Medulla oblongata (tissue), 1 donor: ENCODE data around the gene AP5M1.
"Not testable (repeated sequence)": the region's sequence is repeated elsewhere in the genome, so short reads cannot be mapped to it uniquely, and the experiment has no call there.

ENCODE experiments used
- DNase-seq: peaks from one replicate; pipeline ENCODE4 v3.0.0-alpha.2; 2015; ENCODE audit errors: extremely low spot score

AP5M1 gene

DNA sequence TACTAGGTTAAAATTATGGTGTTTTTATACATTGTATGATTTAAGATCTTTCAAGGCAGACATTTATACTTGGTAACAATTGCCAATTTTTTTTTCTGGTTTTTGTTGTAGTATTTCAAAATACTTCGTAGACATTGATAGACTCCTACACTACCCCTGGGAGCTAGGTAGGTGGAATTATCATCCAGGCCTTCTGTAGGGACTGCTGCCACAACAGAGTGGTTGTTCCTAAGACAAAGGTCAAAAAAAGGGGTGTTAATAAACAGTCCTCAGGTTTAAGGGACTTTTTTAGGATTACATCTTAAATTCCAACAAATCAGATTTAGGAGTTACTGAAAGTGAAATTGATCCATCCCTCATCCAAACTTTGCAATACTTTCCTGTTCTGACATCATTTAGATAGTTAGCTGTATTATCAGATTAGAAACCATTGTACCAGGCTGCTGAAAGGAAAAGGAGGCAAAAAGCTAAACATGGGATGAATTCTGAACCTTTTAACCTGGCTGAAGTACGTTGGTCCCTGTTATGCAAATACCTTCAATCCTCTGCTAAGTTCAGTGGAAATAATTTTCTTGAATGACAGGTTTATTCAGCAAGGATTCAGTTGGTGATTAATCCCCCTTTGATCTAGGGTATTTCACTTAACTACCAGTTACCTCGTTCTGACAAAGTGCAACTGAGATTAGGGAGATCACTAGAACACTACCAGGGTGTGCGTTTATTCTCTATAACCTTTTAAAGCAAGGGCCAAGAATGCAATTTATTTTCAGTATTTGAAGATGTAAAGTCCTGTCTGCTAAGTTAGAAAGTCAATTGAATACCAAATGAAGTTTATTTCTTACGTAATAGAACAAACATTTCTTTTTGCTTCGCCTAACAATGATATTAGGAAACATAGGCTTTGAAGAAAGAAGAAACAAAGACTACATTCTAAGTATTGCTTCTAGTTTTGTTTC, 23.2 kb downstream of the AP5M1 start:
- DNase-seq, result no peak

DNA sequence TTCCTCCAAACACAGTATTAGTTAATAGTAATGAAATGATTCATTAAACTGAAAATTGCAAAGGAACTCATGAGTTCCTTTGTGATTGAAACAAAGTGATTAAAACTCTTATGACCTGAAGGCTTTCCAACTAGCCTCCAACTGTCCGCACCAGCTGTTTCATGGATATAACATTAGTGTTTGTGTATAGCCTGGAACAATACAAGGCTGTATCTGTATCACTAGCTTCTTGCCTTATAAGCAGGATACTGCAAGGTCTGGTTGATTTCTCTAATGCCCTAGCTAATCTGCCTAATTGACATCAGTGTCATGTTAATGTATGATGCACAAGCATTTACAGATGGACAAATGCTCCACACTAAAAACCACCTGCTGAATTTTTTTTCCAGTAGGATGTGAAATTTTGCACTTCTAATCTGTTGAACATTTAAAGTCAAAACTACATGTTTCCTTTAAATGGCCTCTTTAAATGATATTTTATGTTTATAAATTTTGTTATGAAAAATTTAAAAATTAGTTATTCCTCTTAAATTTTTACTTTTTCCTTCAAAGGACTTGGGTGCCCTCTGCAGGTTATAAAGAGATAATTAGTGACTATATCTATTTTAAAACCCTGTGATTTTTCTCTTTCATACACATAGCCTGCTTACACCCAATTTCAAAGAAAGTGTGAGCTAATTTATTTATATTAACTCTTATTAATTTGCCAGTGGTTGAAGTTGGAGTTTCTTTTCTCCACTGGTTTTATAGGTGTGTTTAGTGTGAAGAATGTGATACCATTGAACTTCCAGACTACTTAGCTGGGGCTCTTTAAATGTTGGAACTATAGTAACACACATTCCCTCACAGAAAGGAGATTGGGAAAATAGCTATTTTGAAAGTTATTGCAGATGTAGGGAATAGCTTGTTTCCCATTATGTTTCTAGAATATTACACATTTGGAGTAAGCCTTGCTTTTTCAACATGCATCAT, 25.4 kb downstream of the AP5M1 start:
- no peak for DNase-seq

DNA sequence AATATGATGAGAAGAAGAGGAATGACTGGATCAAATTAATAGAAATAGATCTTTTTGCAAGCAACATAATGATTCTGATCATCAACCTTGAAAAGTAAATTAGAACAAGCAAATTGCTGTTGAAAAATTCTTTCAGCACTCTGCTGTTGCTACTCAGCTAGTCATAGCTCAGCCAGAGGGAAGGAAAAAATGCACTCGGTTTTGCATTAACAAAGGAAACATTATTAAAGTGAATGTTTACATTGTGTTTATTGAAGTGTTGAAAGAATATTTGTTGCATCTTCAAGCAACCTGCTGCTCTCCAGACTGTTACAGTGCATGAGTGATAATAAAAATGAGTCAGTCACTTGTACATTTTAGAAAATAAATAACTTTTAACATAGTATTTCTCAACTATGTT, 26.5 kb downstream of the AP5M1 start:
- DNase-seq, result no peak

DNA sequence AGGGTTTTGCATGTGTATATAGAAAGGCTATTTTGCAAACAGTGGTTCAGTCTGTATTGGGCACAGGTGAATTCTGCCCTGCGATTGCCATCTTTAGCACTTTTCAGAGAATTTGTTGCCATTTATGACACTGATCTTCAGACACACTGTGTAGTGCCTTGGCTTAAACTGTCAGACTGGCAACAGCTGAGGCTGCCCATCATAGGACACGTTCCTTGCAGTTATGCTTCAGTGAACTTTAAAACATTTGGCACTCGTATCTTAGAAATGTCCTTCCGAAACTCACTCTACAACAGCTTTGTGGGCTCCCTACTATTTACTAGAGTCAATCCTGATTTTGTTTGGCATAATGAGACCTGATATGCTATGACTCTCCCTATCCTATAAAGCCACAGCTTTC, 29.1 kb downstream of the AP5M1 start:
- no peak for DNase-seq

DNA sequence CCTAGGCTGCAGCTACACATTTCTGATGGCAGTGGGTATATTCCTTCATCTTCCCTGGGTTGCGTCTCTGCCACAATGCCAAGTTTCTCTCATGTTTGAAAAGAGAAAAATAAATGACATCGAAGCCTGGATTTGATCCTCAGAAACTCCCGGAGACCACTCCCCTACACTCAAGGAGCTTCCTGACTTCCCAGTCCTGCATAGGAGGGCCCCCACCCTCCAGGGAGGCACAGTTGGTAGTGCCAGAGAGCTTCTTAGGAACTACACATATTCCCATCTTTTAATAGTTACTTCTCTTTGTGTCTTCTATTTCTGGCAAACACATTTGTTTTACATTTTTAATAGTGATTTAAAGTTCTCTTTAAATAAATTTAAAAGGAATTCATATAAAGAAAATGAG, 30.7 kb downstream of the AP5M1 start:
- DNase-seq, result no peak

DNA sequence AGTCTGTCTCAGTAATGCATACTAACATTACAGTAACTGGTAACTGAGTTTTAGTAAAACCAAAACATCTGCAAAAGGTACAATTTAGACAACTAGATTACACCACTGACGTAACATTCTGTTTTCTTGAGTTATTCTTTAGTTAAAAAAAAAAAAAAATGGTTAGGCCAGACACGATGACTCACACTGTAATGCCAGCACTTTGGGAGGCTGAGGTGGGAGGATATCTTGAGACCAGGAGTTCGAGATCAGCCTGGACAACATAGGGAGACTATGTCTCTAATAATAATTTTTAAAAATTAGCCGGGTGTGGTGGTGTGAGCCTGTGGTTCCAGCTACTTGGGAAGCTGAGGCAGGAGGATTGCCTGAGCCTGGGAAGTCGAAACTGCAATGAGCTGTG, 34.1 kb downstream of the AP5M1 start:
- no peak for DNase-seq

DNA sequence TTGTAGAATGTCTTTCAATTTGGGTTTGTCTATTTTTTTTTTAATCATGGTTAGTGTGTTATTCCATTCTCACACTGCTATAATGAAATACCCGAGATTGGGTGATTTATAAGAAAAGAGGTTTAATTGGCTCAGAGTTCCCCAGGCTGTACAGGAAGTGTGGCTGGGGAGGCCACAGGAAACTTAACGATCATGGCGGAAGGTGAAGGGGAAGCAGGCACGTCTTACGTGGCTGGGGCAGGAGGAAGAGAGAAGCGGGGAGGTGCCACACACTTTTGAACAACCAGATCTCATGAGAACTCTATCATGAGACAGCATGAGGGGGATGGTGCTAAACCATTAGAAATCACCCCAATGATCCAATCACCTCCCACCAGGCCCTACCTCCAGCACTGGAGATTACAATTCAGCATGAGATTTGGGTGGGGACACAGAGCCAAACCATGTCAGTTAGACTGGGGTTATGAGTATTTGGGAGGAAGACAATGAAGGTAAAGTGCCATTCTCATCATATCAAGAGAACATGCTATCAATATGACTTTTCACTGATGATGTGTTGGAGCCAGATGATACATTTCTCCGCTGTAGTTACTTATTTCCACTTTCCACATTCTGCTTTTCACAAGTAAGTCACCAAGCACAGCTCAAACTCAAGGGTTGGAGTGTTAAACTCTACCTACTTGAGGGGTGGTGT, 45.8 kb downstream of the AP5M1 start:
- no peak for DNase-seq

- DNase-seq, result peak; percentile 91
These were observed 48.6 kb downstream of the AP5M1 start for GRCh38 chr14:57317248-57317833.

- DNase-seq, result no peak
These were observed 50.9 kb downstream of the AP5M1 start for GRCh38 chr14:57319636-57320192.

DNA sequence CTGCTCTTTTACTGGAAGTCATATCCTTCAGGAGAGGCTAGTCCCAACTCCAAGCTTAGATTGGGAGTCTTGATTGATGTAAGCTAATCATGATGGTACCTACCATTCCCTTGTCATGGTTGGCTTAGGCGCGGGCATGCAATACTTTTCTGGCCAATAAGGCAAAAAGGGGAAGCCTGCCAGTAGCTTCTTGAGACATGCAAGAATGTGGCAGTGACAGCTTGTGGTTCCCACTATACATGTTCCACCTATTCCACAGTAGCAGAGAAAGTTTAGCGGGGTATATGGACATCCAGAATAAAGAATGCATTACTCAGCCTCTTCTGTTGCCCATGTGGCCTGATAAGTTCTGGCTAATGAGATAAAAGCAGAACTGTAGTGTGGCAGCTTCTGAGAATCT, 55.0 kb downstream of the AP5M1 start:
- no peak for DNase-seq

GRCh38 chr14:57326253-57326652, 57.5 kb downstream of the AP5M1 start:
- no peak for DNase-seq

- no peak for DNase-seq
These were observed 61.1 kb downstream of the AP5M1 start for GRCh38 chr14:57329833-57330232.

GRCh38 chr14:57332475-57332874, 63.7 kb downstream of the AP5M1 start:
- not testable (repeated sequence) for DNase-seq

DNA sequence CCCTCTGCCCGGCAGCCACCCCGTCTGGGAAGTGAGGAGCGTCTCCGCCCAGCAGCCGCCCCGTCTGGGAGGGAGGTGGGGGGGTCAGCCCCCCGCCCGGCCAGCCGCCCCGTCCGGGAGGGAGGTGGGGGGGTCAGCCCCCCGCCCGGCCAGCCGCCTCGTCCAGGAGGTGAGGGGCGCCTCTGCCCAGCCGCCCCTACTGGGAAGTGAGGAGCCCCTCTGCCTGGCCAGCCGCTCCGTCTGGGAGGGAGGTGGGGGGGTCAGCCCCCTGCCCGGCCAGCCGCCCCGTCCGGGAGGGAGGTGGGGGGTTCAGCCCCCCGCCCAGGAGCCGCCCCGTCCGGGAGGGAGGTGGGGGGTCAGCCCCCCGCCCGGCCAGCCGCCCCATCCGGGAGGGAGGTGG, 65.0 kb downstream of the AP5M1 start:
- not testable (repeated sequence) for DNase-seq

DNA sequence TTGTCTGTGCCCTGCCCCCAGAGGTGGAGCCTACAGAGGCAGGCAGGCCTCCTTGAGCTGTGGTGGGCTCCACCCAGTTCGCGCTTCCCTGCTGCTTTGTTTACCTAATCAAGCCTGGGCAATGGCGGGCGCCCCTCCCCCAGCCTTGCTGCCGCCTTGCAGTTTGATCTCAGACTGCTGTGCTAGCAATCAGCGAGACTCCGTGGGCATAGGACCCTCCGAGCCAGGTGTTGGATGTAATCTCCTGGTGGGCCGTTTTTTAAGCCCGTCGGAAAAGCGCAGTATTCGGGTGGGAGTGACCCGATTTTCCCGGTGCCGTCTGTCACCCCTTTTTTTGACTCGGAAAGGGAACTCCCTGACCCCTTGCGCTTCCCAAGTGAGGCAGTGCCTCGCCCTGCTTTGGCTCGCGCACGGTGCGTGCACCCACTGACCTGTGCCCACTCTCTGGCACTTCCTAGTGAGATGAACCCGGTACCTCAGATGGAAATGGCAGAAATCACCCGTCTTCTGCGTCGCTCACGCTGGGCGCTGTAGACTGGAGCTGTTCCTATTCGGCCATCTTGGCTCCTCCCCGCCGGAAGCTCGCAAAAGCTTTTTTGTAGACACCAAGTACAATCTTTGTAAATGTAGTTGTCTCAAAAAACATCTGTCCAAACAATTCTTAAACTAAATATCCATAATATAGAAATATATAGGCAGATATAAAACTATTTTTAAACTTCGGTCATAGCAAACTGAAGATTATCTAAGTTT, 75.0 kb downstream of the AP5M1 start:
- DNase-seq, result not testable (repeated sequence)

DNA sequence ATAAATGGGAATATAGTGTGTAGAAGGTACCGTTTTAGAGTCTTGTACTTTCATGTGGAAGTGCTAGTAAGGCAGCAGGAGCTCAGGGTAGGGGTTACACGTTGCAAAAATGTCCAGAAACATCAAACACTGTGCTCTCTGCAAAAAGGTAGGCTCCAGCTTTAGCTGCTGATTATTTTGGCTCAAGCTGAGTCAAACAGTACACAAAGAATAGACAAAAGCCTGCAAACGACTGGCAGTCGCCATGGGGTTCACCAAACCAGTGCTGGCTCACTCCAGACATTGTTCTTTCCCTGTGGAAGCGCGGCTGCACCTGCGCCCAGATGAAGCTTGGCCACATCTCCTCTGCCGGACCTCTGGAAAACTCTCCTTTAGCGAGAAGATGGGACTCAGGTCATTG, 76.3 kb downstream of the AP5M1 start:
- no peak for DNase-seq

GRCh38 chr14:57346741-57347140, 78.0 kb downstream of the AP5M1 start:
- no peak for DNase-seq
